HG02798 (cell line): ENCODE results near the gene PTPRN2.

Experiments
- ATAC-seq: cut with Tn5 transposase; IDR thresholded peaks from one replicate; pipeline ENCODE4 v1.9.1; 2021; ENCODE audit warnings: mild to moderate bottlenecking; ENCODE audit not compliant: unreplicated experiment, poor library complexity

The PTPRN2 gene

DNA sequence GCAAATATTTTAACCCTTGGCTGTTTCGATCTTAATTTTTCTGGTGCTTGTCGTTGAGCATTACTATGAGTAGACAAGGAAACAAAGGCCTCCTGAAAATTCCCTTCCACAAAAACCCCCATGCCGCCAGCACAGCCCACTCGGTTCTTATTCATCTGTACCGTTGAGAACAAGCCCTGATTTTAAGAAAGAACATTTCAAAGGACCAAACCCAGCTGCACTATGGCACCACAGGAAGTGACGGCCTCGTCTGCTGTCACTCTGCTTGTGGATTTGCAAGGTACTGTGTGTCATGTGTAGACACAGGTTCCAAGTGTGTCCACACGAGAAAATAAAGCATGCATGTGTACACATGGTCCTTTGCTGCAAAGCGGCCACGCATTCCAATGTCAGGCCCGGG, 965.6 kb downstream of the PTPRN2 start:
- no peak for ATAC-seq

- no peak for ATAC-seq
Observed at GRCh38 chr7:157621131-157621681, 966.4 kb downstream of the PTPRN2 start.

DNA sequence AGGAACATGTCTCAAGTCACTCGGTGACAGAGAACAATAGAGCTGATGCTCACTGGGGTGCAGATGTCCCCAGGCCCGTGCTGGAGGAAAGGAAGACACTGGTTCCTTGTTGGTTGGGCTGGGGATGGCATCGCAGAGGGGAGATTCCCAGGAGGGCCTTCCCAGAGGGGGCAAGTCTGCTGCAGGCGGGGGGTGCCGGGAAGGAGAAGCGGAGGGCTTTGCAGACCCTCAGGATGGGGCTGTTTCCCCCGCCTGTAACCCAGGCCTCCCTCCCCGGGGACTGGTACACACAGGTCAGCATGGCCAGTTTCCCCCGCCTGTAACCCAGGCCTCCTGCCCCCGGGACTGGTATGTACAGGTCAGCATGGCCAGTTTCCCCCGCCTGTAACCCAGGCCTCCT, 967.0 kb downstream of the PTPRN2 start:
- no peak for ATAC-seq

GRCh38 chr7:157619753-157620525, 967.7 kb downstream of the PTPRN2 start:
- ATAC-seq, result no peak

GRCh38 chr7:157618823-157619606, 968.6 kb downstream of the PTPRN2 start:
- no peak for ATAC-seq

DNA sequence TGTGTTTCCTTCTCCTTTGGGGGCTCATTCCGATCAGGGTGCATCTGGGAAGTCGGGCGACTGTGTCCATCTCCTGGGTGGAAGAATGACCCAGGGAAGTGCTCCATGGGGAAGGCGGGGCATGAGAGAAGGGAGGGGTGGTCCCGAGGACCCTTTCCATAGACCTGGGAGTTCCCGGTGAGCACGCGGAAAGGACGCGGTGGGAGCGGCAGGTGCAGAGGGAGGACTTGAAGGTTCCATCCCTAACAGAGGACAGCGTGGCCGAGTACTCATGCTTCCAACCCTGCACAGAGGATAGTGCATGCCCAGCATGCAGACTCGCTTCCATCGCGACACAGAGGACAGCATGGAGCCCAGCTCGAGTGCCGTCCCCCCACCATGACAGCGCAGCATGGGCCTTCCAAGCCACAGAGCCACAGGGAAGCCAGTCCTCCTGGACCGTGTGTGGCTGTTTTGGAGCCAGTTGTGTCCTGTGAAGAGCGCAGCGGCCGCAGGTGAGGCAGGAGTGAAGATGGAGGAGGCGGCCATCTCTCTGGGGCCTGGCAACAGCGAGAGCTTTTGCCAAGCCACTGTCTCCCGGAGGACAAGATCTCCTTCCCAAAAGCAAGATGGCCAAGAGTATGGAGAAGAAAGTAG, 969.4 kb downstream of the PTPRN2 start:
- no peak for ATAC-seq

- no peak for ATAC-seq
Observed at GRCh38 chr7:157617401-157617800, 970.2 kb downstream of the PTPRN2 start.

GRCh38 chr7:157616931-157617330, 970.7 kb downstream of the PTPRN2 start:
- ATAC-seq, result no peak

DNA sequence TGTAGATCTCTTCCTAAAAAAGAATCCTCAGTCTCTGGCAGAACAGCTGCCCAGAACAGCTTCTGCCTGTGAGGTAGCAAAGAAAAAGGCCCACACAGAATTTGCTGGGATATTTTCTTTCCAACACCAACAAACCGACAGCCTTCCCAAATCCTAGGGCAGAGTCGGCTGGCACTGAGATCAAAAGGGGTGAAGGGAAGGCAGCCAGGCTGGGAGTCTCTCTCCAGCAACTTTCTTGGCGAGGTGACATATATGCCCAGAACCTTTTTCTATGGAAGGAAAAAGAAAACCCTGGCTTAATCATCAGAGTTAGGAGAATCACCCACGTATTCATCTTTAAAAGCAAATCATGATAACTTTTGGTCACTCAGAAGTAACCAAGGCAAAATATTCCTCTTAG, 971.2 kb downstream of the PTPRN2 start:
- no peak for ATAC-seq

DNA sequence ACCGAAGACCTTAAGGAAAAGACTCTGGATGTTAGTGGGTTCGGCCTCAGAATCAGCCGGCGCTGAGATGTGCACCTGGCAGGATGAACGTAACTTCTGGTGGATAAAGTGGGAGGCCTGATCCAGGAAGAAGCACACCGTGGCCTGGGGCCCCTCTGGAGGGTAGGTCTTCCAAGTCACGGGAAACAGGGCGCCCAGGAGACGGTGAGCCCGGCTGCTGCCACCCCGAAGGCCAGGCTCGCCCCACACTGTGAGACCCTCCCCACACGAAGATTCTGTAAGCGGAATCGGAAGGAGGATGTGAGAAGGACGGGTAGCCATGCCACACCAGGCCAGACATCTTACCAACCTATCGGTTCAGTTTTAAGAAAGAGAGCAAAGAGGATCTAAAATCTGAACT, 971.8 kb downstream of the PTPRN2 start:
- no peak for ATAC-seq

DNA sequence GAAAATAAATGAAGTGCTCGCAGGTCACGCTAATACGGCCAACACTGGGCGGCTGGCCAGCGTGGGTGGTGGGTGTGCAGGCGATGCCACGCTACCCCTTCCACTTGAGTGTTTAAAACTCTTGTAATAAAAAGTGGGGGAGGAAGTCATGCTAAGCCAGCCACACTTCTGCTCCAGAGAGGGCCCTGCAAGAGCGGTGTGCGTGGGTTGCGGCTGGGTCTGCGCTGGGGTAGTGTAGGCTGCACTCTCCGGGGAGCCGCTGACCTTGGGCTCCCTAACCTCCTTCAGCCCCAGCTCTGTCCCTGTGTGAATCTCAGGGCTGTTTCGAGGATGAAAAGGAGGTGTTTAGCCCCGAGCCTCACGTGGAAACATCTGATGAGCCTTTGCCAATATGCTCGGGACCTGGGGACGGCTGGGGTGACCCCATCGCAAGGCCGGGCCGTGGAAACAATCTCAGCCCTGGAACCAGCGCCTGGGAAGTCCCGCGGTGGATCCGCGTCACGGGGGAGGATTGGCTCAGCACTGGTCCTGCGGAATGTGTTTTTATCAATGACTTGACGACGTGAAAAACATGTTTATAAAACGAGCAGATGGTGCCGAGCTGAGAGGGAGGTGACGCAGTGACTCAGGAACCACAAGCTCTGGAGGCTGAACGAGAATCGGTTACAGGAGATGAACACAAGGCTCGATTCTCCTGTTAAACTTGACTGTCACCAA, 972.4 kb downstream of the PTPRN2 start:
- ATAC-seq, result no peak

DNA sequence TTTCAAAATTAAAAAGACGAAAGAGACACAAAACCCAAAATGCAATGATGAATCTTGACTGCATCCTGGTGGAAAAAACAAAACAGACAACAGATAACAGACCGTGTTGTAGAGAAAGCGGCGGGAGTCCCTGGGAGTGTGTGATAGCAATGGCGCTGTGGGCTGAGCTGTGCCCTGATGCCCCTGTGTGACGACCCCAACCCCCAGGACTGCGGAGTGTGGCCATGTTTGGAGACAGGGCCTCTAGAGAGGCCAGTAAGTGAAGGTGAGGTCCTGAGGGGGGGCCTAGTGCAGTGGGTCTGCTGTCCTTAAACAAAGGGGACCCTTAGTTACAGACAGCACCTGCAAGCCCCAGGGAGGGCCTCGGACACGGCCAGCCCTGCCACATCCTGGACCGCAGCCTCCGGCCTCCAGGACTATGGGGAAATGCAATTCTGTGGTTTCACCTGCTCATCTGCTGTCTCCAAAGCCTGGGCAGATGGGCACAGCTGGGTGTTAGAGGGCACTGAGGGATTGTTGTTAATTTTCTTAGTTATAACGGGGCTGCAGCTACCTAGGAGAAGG, 973.1 kb downstream of the PTPRN2 start:
- no peak for ATAC-seq

- no peak for ATAC-seq
Observed at GRCh38 chr7:157613575-157614322, 973.9 kb downstream of the PTPRN2 start.

- ATAC-seq, result no peak
Observed at GRCh38 chr7:157612664-157613561, 974.7 kb downstream of the PTPRN2 start.

- ATAC-seq, result no peak
Observed at GRCh38 chr7:157612009-157612663, 975.5 kb downstream of the PTPRN2 start.

DNA sequence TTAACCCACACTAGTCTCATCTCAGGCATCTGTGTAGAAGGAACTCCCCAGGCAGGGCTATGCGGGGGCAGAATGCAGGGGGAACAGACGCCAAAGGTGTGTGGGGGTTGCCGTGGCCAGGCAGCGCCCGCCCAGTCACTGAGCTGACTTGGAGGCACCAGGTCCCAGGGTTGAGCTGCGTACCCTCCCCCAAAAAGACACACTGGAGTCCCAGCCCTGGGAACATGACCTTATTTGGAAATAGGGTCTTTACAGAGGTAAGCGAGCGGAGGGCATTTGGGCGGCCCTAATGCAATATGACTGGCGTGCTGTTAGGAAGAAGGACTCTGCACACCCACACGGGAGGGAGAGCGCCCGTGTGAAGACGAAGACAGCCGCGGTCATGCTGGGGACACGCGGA, 976.3 kb downstream of the PTPRN2 start:
- no peak for ATAC-seq

- ATAC-seq, result no peak
Observed at GRCh38 chr7:157610671-157611295, 976.8 kb downstream of the PTPRN2 start.
